Stimulated activated effector memory CD8-positive, alpha-beta T cell treated with anti-CD3 and anti-CD28 coated beads, Interleukin-12 subunit alpha, Interleukin-12 subunit beta, amount 100 ng/mL, for 72 hours (primary cell): ENCODE results near the gene ANKS3.

Source experiments
- ATAC-seq: fragments of 150-1000 bp; cut with Tn5 transposase; 2 replicates; pipeline ENCODE4 v1.10.0; 2021
- DNase-seq, 2 donors: peaks; one replicate each; pipeline ENCODE4 v3.0.0; 2021 to 2022; ENCODE audit warnings: low spot score in 2 of 2
- H3K27ac Mint-ChIP-seq: one replicate; pipeline ENCODE4 v1.8.0; 2022; ENCODE audit warnings: mild to moderate bottlenecking, mixed read lengths
- H3K36me3 Mint-ChIP-seq: one replicate; pipeline ENCODE4 v1.8.0; 2022; ENCODE audit warnings: mild to moderate bottlenecking, mixed read lengths
- H3K4me1 Mint-ChIP-seq: one replicate; pipeline ENCODE4 v1.8.0; 2022; ENCODE audit warnings: mixed read lengths
- H3K4me3 Mint-ChIP-seq: one replicate; pipeline ENCODE4 v1.8.0; 2022; ENCODE audit warnings: mild to moderate bottlenecking, mixed read lengths
- H3K9me3 Mint-ChIP-seq: one replicate; pipeline ENCODE4 v1.8.0; 2022; ENCODE audit warnings: mixed read lengths

Gene ANKS3

DNA sequence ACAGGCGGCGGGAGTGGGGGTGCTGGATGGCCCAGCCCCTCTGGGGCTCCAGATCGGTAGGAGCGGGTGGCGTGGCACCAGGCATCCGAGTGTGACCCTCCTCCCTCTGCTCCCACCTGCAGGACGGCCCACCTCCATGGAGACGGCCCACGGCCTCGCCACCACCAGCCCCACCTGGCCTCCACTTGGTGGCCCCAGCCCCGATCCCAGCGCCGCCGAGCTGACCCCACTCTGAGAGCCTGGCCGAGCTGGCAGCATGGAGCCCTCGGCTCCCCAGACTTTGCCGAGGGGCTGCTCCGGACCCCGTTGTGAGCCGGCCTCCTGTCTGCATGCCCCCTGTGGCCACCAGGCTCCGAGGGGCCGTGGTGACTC is 45.4 kb downstream of the ANKS3 start:
- H3K4me1 Mint-ChIP-seq = peaks cover 6% of the 10 kb centered on the region
- H3K9me3 Mint-ChIP-seq = no peaks in the 10 kb centered on the region
- H3K36me3 Mint-ChIP-seq = peaks cover 44% of the 10 kb centered on the region
- no peak overlapping the region for H3K4me3 Mint-ChIP-seq
- no peak overlapping the region for H3K27ac Mint-ChIP-seq
- no peak for ATAC-seq
- no peak for DNase-seq

DNA sequence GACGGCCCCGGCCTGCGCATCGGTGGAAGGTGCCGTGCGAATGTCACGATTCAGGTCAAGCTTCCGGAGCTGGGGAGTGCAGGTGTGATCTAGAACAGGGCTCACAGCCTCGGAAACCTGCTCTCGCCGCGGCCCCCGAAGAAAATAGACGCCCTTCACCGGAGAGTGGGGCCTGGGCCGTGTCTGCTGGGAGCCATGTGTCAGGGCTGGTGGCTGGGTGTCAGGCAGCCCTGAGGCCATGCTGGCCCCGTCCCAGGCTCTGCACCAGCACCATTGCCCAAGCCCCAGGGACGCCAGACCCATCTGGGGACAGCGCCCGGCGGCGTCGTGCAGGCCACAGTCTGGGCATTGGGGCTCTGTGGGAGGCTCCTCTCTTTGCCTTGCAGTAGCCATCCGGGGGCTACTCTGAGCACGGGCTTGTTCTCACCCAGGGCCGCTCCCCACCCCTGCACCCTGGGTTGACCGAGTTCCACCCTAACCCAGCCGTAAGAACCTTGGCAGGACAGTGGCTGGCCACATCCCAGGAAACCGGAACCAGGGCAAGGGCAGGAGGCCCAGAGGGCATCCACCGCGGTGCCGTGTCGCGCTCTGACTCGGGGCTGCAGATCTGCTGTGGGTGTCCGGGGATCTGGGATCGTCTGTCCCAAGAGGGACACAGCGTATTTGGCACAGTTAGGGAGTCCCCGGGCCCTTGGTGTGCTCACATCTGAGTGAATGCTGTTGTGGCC is 46.0 kb downstream of the ANKS3 start:
- ATAC-seq (no peak), DNase-seq (peak in 1 of 2 donors; percentile 48)
- H3K4me3 Mint-ChIP-seq = no peak overlapping the region
- no peaks in the 10 kb centered on the region for H3K9me3 Mint-ChIP-seq
- peaks cover 6% of the 10 kb centered on the region for H3K4me1 Mint-ChIP-seq
- no peak overlapping the region for H3K27ac Mint-ChIP-seq
- peaks cover 44% of the 10 kb centered on the region for H3K36me3 Mint-ChIP-seq

DNA sequence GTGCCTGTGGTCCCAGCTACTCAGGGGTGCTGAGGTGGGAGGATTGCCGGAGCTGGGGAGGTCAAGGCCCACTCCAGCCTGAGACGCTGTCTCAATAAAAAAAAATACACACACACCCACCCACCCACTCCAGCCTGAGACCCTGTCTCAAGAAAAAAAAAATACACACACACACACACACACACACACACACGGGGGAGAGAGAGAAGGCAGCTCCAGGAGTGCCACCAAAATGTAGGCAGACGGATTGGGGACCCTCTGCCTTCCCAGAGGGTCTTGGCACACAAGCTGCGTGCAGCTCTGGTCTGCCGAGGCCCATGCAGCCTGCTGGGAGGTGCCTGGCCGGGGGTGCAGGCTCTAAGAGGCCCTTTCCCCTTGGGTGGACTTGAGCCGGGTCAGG is 46.7 kb downstream of the ANKS3 start:
- H3K36me3 Mint-ChIP-seq = peaks cover 39% of the 10 kb centered on the region
- no peak overlapping the region for H3K27ac Mint-ChIP-seq
- H3K9me3 Mint-ChIP-seq = no peaks in the 10 kb centered on the region
- no peak for ATAC-seq
- DNase-seq = peak in 1 of 2 donors; percentile 48
- H3K4me3 Mint-ChIP-seq = no peak overlapping the region
- H3K4me1 Mint-ChIP-seq = peaks cover 6% of the 10 kb centered on the region

DNA sequence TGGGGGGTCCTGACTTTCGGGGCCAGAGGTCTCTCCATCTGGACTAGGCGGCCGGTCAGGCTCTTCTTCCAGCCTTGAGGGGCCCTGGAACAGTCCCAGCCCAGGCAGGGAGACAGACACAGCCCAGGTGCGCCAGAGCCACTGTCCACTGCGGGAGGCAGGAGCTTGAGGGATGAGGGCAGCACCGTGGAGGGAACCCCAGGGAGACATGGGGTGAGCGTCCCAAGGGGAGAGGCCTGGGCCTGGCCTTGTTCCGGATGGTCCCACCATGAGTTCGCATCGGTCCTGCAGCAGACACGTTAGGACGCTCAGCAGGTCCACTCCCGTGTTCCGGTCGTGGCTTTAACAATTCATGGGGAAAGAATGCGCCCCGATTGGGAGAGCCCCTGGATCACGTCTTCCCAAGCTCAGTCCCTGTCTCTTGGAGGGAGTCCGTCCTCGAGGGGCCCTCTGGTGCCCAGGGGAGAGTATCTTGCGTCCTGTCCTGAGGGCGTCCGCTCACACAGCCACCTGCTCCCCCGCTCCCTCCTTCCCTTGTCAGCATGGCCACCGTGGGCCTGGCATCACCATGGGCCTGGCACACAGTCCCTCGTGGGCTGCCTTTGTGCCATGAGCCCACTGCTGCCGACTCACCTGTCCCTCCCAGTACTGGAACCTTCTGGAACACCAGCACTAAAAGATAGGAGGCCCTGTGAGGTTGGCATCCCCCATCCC is 47.4 kb downstream of the ANKS3 start:
- Mint-ChIP-seq H3K4me1 (peaks cover 6% of the 10 kb centered on the region), H3K27ac (peak overlapping the region; percentile 40), H3K36me3 (peaks cover 41% of the 10 kb centered on the region), H3K9me3 (no peaks in the 10 kb centered on the region), H3K4me3 (no peak overlapping the region)
- no peak for ATAC-seq
- no peak for DNase-seq

DNA sequence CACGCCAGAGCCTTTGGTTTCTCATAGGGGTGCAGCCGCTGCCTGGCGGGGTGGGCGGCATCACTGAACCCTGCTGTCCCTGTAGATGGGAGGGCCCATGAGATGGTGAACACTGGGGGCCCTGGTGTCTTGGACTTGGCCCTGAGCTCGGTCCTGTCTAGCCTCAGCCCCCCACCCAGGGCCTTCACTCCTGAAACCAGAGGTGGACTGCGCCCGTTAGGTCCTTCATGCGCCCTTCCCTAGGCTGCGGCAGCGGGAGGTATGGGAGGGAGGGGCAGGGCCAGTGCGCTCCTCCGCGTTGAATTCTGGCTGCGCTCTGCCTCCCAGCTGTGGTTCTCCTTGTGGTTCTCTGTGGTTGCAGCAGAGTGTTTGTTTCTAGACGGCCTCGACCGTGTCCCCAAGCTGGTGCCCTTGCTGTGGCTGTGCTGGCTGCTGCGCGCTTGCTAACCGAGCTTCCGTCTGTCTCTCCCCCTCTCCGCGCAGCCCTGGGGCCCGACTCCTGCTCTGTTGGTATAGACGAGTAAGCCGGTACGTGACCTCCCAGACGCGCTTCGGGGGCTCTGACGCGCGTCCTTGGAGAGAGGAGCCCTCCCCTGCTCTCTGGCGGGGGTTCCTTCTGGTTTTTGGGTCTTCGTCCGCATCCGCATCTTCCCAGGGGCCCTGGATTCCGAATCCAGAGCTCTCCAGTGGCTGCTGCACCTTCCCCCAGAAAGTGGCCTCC is 48.1 kb downstream of the ANKS3 start:
- DNase-seq (no peak), ATAC-seq (no peak)
- H3K36me3 Mint-ChIP-seq = peaks cover 41% of the 10 kb centered on the region
- H3K4me1 Mint-ChIP-seq = no peaks in the 10 kb centered on the region
- H3K9me3 Mint-ChIP-seq = no peaks in the 10 kb centered on the region
- H3K4me3 Mint-ChIP-seq = no peak overlapping the region
- peak overlapping the region; percentile 40 for H3K27ac Mint-ChIP-seq

DNA sequence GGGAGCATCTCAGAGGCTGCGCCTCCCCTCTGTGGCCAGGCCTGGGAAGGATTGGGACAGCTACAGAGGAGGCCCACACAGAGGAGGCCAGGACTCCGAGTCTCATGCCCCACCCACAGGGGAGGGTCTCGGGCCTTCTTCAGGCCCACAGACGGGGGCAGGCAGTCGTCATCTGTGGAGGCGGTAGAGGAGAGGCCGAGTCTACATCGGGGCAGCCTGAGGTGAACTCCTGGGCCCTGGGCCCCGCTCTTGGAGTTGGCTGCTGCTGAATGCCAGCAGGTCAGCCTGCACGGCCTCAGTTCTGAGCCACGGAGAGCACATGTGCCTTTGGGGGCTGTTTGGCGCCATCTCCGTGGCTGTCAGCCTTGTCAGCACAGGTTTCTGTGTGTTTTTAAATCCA is 48.8 kb downstream of the ANKS3 start:
- Mint-ChIP-seq H3K4me3 (no peak overlapping the region), H3K27ac (peak overlapping the region; percentile 37), H3K36me3 (peaks cover 43% of the 10 kb centered on the region), H3K9me3 (no peaks in the 10 kb centered on the region), H3K4me1 (no peaks in the 10 kb centered on the region)
- DNase-seq (no peak), ATAC-seq (no peak)

DNA sequence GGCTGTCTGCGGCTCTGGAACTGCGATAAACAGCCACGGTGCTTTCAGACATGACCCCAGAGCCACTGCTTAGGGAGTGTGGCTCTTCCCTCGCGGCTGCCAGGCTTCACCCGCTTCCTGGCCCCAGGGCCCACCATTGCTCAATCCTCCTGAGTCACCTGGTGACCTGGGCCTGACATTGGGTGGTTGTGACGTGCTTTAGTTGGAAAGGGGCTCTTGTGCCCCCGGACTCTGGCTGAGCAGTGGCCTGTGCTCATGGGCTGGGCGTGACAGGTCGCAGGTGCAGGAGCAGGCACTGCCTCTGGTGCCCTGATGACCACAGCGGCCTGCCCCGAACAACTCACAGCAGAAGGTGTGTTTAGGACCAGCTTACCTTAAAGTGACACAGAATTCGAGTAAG is 49.3 kb downstream of the ANKS3 start:
- H3K27ac Mint-ChIP-seq = peak overlapping the region; percentile 37

DNA sequence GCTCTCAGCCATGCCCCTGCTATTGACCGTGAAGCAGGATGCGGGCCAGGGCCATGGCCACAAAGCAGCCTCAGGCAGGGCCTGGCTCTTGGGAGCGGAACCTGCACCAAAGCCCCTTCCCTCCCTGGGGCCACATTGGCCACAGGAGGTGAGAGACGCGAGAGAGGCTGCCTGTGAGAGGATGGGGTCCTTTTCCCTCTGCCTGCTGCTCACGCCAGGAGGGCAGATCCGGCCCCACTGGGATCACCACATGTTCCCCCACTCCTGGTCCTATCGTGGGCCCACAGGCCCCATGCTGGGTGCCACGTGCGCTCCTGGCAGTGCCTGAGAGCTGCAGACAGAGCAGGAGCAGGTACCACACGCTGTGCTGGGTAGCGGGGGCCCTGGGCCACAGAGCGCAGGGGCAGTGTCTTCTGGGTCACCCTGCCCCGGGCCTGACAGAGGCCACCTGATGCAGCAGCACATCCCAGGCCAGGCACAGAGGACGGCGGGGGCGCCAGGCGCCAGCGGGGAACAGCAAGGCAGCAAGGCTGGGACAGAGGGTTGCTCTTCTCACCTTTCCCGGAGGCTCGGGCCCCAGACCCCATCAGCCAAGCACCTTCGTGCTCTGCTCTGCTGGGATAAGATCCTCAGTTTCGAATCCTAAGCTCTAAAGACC is 49.9 kb downstream of the ANKS3 start:
- Mint-ChIP-seq H3K27ac (no peak overlapping the region), H3K4me1 (no peaks in the 10 kb centered on the region), H3K4me3 (no peak overlapping the region), H3K36me3 (peaks cover 50% of the 10 kb centered on the region), H3K9me3 (no peaks in the 10 kb centered on the region)
- DNase-seq = no peak
- ATAC-seq = no peak

More for the DNA sequence above, 49.3 kb downstream of the ANKS3 start:
- H3K36me3 Mint-ChIP-seq = peaks cover 48% of the 10 kb centered on the region
- no peaks in the 10 kb centered on the region for H3K4me1 Mint-ChIP-seq
- no peak for DNase-seq
- no peaks in the 10 kb centered on the region for H3K9me3 Mint-ChIP-seq
- no peak overlapping the region for H3K4me3 Mint-ChIP-seq
- ATAC-seq = no peak

DNA sequence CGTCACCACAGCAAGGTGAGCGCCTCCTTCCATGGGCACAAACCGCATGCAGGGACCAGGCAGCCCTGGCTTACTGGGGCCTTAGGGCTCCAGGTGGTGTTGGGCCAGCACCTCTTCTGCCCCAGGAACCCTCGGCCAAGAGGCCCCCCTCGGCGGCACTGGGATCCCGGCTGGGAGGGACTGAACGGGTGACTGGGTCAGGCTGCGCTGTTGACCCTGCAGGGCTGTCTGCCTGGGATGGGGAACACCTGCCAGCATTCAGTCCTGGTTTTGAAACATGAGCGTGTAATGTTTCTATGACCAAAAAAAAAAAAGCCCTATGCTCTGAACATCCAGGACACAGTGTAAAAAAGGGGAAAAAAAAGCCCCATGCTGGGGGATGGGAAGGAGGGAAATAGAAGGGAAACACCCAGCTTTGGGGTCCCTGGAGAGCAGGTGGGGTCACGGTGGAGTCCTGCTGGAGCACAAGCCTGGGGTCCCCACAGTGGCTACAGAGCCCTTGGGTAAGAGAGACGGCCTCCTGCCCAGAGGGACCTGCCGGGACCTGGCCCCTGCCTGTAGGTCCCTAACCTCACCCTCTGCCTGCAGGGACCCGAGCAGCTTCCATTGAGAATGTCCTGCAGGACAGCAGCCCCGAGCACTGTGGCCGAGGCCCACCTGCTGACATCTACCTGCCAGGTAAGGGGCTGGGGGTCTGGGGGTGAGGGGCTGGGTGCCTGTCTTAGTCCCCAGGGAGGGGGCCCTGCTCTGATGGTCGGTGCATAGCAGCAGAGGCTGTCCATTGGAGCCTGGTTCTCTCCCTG is 50.6 kb downstream of the ANKS3 start:
- Mint-ChIP-seq H3K4me1 (peaks cover under 1% of the 10 kb centered on the region), H3K4me3 (no peak overlapping the region), H3K9me3 (no peaks in the 10 kb centered on the region), H3K27ac (peak overlapping the region; percentile 29), H3K36me3 (peaks cover 55% of the 10 kb centered on the region)
- DNase-seq = no peak
- ATAC-seq = no peak

DNA sequence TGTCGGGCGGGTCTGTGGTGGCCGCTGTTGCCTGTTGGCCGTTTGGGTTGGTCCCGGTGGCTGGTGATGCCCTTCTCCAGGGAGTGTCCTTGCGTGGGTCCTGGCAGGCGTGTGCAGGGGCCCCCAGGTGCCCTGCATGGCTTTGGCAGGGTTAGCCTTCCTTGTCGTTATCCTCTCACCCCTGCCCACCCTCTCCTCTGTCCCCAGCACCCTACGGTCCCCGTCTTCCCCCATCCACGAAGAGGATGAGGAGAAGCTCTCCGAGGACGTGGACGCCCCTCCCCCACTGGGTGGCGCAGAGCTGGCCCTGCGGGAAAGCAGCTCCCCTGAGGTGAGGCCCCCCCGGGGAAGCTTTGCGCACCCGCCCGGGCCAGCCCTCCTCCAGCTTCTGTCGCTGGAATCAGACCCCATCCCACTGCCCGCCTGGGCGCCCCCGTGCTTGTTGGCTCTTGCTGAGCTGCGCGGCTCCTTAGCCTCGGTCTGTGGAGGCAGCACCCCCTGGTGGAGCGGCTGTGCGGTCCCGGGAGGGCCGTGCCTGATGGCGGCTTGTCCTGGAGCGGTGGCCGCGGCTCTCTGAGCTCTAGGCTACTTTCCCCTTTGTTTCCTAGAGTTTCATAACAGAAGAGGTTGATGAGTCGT is 51.3 kb downstream of the ANKS3 start:
- peak; percentile 46 for ATAC-seq
- H3K27ac Mint-ChIP-seq = peak overlapping the region; percentile 29
- peaks cover 58% of the 10 kb centered on the region for H3K36me3 Mint-ChIP-seq
- H3K4me3 Mint-ChIP-seq = no peak overlapping the region
- H3K9me3 Mint-ChIP-seq = no peaks in the 10 kb centered on the region
- H3K4me1 Mint-ChIP-seq = peaks cover 8% of the 10 kb centered on the region
- DNase-seq = no peak

DNA sequence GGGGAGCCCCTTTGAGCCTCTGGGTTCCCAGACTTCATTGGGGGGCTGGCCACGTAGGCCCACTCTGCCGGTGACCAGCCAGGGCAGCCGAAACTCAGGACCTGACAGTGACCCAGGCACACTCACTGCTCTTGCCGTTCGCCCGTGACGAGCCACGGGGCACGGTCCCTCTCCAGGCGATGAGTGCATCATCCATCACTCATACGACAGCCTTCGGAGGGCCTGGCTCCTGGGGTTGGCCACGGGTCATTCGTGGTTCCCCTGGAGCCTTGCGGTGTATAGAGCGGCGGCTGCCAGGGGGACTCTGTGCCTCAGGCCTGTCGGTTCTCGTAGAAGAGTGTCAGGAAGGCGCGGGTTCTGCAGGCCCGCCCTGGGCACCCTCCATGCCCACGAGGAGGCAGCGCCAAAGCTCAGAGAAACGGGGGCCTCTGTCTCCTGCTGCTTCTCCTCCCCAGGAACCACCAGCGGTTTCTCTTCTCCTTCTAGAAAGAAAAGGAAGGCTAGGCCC is 51.9 kb downstream of the ANKS3 start:
- no peak for DNase-seq
- Mint-ChIP-seq H3K27ac (no peak overlapping the region), H3K9me3 (no peaks in the 10 kb centered on the region), H3K4me3 (no peak overlapping the region), H3K4me1 (peaks cover 9% of the 10 kb centered on the region), H3K36me3 (peaks cover 52% of the 10 kb centered on the region)
- ATAC-seq = no peak

DNA sequence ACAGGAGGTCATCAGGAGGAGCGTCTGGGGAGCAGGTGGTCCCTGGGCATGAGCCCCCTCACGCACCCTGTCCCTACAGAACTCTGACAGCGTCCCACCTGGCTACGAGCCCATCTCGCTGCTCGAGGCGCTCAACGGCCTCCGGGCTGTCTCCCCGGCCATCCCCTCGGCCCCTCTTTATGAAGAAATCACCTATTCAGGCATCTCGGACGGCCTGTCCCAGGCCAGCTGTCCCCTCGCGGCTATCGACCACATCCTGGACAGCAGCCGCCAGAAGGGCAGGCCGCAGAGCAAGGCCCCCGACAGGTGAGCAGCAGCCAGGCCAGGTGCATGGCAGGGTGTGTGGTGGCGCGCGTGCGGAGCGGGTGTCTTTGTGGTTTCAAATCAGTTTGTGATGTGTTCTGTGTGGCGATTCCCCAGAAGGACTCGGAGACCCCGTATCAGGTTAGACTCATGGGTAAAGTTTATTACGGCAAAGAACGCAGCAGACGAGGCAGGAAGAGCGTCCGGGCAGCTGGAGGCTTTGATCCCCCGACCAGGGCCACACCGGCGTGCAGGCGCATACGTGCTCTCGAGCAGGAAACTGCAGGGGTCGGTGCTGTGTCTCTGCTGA is 52.5 kb downstream of the ANKS3 start:
- peaks cover 55% of the 10 kb centered on the region for H3K36me3 Mint-ChIP-seq
- DNase-seq = no peak
- ATAC-seq = no peak
- peaks cover 14% of the 10 kb centered on the region for H3K4me1 Mint-ChIP-seq
- H3K9me3 Mint-ChIP-seq = no peaks in the 10 kb centered on the region
- H3K4me3 Mint-ChIP-seq = no peak overlapping the region
- no peak overlapping the region for H3K27ac Mint-ChIP-seq

DNA sequence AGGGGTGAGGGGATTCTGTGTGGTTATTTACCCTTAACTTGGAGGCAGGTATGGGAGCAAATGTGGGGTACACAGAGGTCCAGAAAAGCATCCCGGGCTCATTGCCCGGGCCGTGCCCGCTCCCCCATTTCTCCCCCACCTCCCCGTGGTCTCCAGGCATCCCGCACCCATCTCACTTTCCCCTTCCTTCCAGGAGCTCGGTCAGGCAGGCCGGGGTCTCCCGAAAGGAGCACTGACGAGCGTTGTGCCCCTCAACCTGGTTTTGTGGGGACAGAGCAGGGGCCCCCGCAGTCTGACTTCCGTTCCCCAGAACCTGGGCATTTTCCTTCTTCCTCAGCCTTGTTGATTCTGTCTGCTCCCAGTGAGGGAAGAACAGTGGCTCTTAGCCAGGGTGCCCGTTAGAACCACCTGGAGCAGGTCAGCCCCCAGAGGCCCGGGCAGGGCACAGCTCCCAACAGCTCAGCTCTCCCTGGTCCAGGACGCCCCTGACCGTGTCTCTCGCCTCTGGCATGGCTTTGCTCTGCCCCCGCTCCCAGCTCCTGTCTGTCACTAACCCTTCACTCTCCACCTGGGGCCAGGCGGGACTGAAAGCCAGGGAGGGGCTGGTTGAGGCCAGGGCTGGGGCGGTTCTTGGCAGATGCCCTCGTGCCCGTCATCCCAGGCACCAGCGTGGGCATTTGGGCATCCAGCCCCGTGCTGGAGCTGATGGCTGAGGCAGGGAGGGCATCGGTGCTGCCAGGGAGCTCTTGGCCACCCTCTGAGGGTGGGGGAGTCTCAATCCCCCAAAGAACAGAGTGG is 53.2 kb downstream of the ANKS3 start:
- Mint-ChIP-seq H3K4me3 (no peak overlapping the region), H3K27ac (peak overlapping the region; percentile 72)

More for the DNA sequence above, 53.2 kb downstream of the ANKS3 start:
- Mint-ChIP-seq H3K36me3 (peaks cover 62% of the 10 kb centered on the region), H3K4me1 (peaks cover 21% of the 10 kb centered on the region), H3K9me3 (no peaks in the 10 kb centered on the region)
- DNase-seq (no peak), ATAC-seq (no peak)
